H9 (cell line): ENCODE results near the gene LHX1. TPM values are rescaled to one million over a fixed set of nuclear protein-coding genes. Genes with fewer than 3 reads are reported as not detected.

Source experiments
- DNase-seq: peaks from one replicate; pipeline ENCODE4 v3.0.0-alpha.2; 2017
- H2AFZ ChIP-seq: one replicate; pipeline ENCODE4 v1.6.1; 2013; ENCODE audit warnings: mild to moderate bottlenecking, low read length, control low read depth, moderate library complexity
- H2AK5ac ChIP-seq: 2 replicates; pipeline ENCODE4 v1.6.1; 2013; ENCODE audit warnings: low read length, control low read depth, mixed read lengths; ENCODE audit not compliant: insufficient read length
- H2BK120ac ChIP-seq: one replicate; pipeline ENCODE4 v1.6.1; 2013; ENCODE audit warnings: low read depth, mild to moderate bottlenecking, low read length, control low read depth, inconsistent platforms; ENCODE audit not compliant: poor library complexity, severe bottlenecking
- H2BK12ac ChIP-seq: 2 replicates; pipeline ENCODE4 v1.6.1; 2013; ENCODE audit warnings: low read length, control low read depth, mixed read lengths, low read depth; ENCODE audit not compliant: insufficient read length
- H2BK15ac ChIP-seq: 2 replicates; pipeline ENCODE4 v1.6.1; 2013; ENCODE audit warnings: low read depth, low read length, control low read depth
- H2BK20ac ChIP-seq: one replicate; pipeline ENCODE4 v1.6.1; 2013; ENCODE audit warnings: low read depth, mild to moderate bottlenecking, low read length, control low read depth, inconsistent platforms; ENCODE audit not compliant: poor library complexity, severe bottlenecking
- H2BK5ac ChIP-seq: 2 replicates; pipeline ENCODE4 v1.6.1; 2013; ENCODE audit warnings: low read length, control low read depth, mixed read lengths; ENCODE audit not compliant: insufficient read length
- H3K14ac ChIP-seq: 2 replicates; pipeline ENCODE4 v1.6.1; 2013; ENCODE audit warnings: low read length, control low read depth; ENCODE audit not compliant: insufficient read depth
- H3K18ac ChIP-seq: 2 replicates; pipeline ENCODE4 v1.6.1; 2013; ENCODE audit warnings: low read depth, mild to moderate bottlenecking, mixed read lengths, low read length, control low read depth; ENCODE audit not compliant: insufficient read length
- H3K23ac ChIP-seq: 2 replicates; pipeline ENCODE4 v1.6.1; 2013; ENCODE audit warnings: low read length, control low read depth, mixed read lengths, low read depth; ENCODE audit not compliant: insufficient read length
- H3K23me2 ChIP-seq: 2 replicates; pipeline ENCODE4 v1.6.1; 2013; ENCODE audit warnings: low read depth, mild to moderate bottlenecking, mixed read lengths, low read length, control low read depth; ENCODE audit not compliant: insufficient read length, poor library complexity, severe bottlenecking
- H3K27ac ChIP-seq: 2 replicates; pipeline ENCODE4 v1.5.1; 2013; ENCODE audit warnings: low read length, control low read depth, mixed read lengths, low read depth; ENCODE audit not compliant: insufficient read length
- H3K27me3 ChIP-seq: 2 replicates; pipeline ENCODE4 v1.6.1; 2013; ENCODE audit warnings: low read length, control low read depth, inconsistent platforms; ENCODE audit not compliant: insufficient read depth
- H3K4ac ChIP-seq: 2 replicates; pipeline ENCODE4 v1.6.1; 2013; ENCODE audit warnings: low read depth, mild to moderate bottlenecking, control low read depth, inconsistent platforms, low read length, moderate library complexity
- H3K4me1 ChIP-seq: 2 replicates; pipeline ENCODE4 v1.6.1; 2013; ENCODE audit warnings: low read length, control low read depth, inconsistent platforms; ENCODE audit not compliant: insufficient read depth
- H3K4me2 ChIP-seq: 2 replicates; pipeline ENCODE4 v1.6.1; 2013; ENCODE audit warnings: low read length, control low read depth, mixed read lengths; ENCODE audit not compliant: insufficient read length, insufficient read depth
- H3K56ac ChIP-seq: 2 replicates; pipeline ENCODE4 v1.6.1; 2013; ENCODE audit warnings: low read depth, mild to moderate bottlenecking, mixed read lengths, low read length, control low read depth; ENCODE audit not compliant: insufficient read length
- H3K79me1 ChIP-seq: 2 replicates; pipeline ENCODE4 v1.6.1; 2013; ENCODE audit warnings: low read depth, mild to moderate bottlenecking, moderate library complexity, low read length, control low read depth, inconsistent platforms; ENCODE audit not compliant: insufficient read depth, poor library complexity, severe bottlenecking
- H3K79me2 ChIP-seq: 2 replicates; pipeline ENCODE4 v1.6.1; 2013; ENCODE audit warnings: low read length, control low read depth, inconsistent platforms; ENCODE audit not compliant: insufficient read depth
- H3K9ac ChIP-seq: 2 replicates; pipeline ENCODE4 v1.6.1; 2013; ENCODE audit warnings: low read length, control low read depth, mixed read lengths; ENCODE audit not compliant: insufficient read length; ENCODE audit errors: extremely low read depth
- H3K9me3 ChIP-seq: one replicate; pipeline ENCODE4 v1.6.1; 2013; ENCODE audit warnings: low read depth, low read length, inconsistent platforms; ENCODE audit not compliant: control insufficient read depth
- H3T11ph ChIP-seq: one replicate; pipeline ENCODE4 v1.6.1; 2013; ENCODE audit warnings: mild to moderate bottlenecking, low read length, control low read depth, inconsistent platforms
- H4K20me1 ChIP-seq: one replicate; pipeline ENCODE4 v1.6.1; 2013; ENCODE audit not compliant: control insufficient read depth, insufficient read length, insufficient read depth
- H4K5ac ChIP-seq: 2 replicates; pipeline ENCODE4 v1.6.1; 2013; ENCODE audit warnings: low read depth, mild to moderate bottlenecking, mixed read lengths, low read length, control low read depth; ENCODE audit not compliant: insufficient read length
- H4K8ac ChIP-seq: replicated peaks from 2 replicates; pipeline ENCODE4 v1.6.1; 2013; ENCODE audit warnings: low read length, control low read depth, mixed read lengths, low read depth; ENCODE audit not compliant: insufficient read length
- H4K91ac ChIP-seq: 2 replicates; pipeline ENCODE4 v1.6.1; 2013; ENCODE audit warnings: low read depth, mild to moderate bottlenecking, moderate library complexity, mixed read lengths, low read length, control low read depth; ENCODE audit not compliant: insufficient read length
- H3K27ac Mint-ChIP-seq, 3 experiments: 2 replicates in 2 of 3; 3 replicates in 1 of 3; pipeline ENCODE4 v1.8.0; 2020 to 2021; ENCODE audit warnings: mixed read lengths in 3 of 3, mild to moderate bottlenecking in 1 of 3, moderate library complexity in 1 of 3
- H3K27me3 Mint-ChIP-seq: 2 replicates; pipeline ENCODE4 v1.8.0; 2021; ENCODE audit warnings: low read depth, mild to moderate bottlenecking, moderate library complexity, mixed read lengths
- H3K36me3 Mint-ChIP-seq, 3 experiments: 2 replicates in 2 of 3; 3 replicates in 1 of 3; pipeline ENCODE4 v1.8.0; 2020 to 2021; ENCODE audit warnings: low read depth in 3 of 3, mixed read lengths in 3 of 3; ENCODE audit not compliant: insufficient read depth in 1 of 3
- H3K4me1 Mint-ChIP-seq, 2 experiments: 2 replicates each; pipeline ENCODE4 v1.8.0; 2020; ENCODE audit warnings: mixed read lengths in 2 of 2
- H3K4me3 Mint-ChIP-seq, 2 experiments: 2 replicates in 1 of 2; 3 replicates in 1 of 2; pipeline ENCODE4 v1.8.0; 2020 to 2021; ENCODE audit warnings: mild to moderate bottlenecking in 2 of 2, mixed read lengths in 2 of 2, moderate library complexity in 1 of 2
- H3K9me3 Mint-ChIP-seq, 2 experiments: 2 replicates in 1 of 2; 3 replicates in 1 of 2; pipeline ENCODE4 v1.8.0; 2020; ENCODE audit warnings: mild to moderate bottlenecking in 2 of 2, mixed read lengths in 2 of 2, moderate library complexity in 1 of 2
- WGBS: extraction: QIAGEN DNeasy Blood & Tissue Kit; methylation state at CpG from one replicate; pipeline ENCODE4 v1.1.7; 2013; ENCODE audit warnings: missing lambda C conversion rate, low lambda C conversion rate, mixed read lengths; ENCODE audit not compliant: insufficient read length; ENCODE audit errors: extremely low coverage; 5-methylcytosine and 5-hydroxymethylcytosine counted together
- total RNA-seq: library from RNA; stranded (reverse); gene quantifications from 2 replicates; pipeline ENCODE4 v1.2.1, GENCODE V29; 2021
- TF ChIP-seq, protein P1 (sequence below): fragments of 200-600 bp; sonication (generic); conservative IDR thresholded peaks from 3 replicates; pipeline ENCODE4 v1.8.0; 2021; ENCODE audit warnings: antibody characterized with exemption, mild to moderate bottlenecking

LHX1 gene
- total RNA-seq, 1 experiment from 2014 or later, result 0.22 TPM

DNA sequence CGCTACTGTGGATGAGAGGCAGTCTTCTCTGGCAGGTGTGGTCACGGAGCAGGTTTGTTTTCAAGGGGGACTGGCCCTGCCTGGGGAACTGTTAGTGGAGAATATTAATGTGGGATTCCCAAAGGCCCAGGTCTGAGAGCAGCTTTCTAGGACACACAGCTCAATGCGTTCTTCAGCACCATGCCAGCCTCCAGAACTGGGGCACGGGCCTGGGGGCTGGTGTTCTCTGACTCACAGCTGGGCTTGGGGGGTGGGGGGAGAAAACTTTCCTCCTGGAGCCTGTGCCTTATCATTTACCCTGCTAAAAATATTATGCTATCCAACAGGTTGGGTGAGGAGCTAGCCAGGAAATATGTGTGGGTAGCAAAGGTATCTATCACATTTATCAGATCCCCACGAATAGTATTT lies 13.5 kb upstream of the LHX1 start:
- Mint-ChIP-seq H3K27ac (no peak overlapping the region), H3K4me3 (no peak overlapping the region), H3K27me3 (peaks cover 61% of the 10 kb centered on the region), H3K36me3 (no peaks in the 10 kb centered on the region), H3K9me3 (peaks cover 0 to 3% of the 10 kb centered on the region in 2 experiments; a peak in 1 of 5 replicates), H3K4me1 (peaks cover 50 to 68% of the 10 kb centered on the region in 2 experiments)
- Histone ChIP-seq H3K4me1 (peaks cover 8% of the 10 kb centered on the region; the same call in 1 of the 2 replicates), H3K23ac (no peak overlapping the region), H2AK5ac (no peak overlapping the region), H3K56ac (no peak overlapping the region), H2AFZ (no peak overlapping the region), H3K27me3 (no peaks in the 10 kb centered on the region; the same call in 1 of the 2 replicates), H2BK5ac (no peak overlapping the region), H3K4me2 (no peak overlapping the region), H3K27ac (no peak overlapping the region), H2BK120ac (no peak overlapping the region), H3K18ac (no peak overlapping the region), H3K9ac (no peak overlapping the region), H3K79me1 (no peaks in the 10 kb centered on the region), H3T11ph (no peak overlapping the region), H2BK15ac (no peak overlapping the region), H4K20me1 (no peaks in the 10 kb centered on the region), H4K8ac (no peak overlapping the region), H3K9me3 (no peaks in the 10 kb centered on the region), H3K23me2 (no peaks in the 10 kb centered on the region), H2BK12ac (no peak overlapping the region), H3K79me2 (no peaks in the 10 kb centered on the region), H4K91ac (no peak overlapping the region), H3K4ac (no peak overlapping the region), H3K14ac (no peak overlapping the region), H2BK20ac (no peak overlapping the region), H4K5ac (no peak overlapping the region)
- no peak for DNase-seq
- WGBS, result no CpG with 5 or more reads among the region's 5 CpGs
- TF ChIP-seq, protein P1, sequence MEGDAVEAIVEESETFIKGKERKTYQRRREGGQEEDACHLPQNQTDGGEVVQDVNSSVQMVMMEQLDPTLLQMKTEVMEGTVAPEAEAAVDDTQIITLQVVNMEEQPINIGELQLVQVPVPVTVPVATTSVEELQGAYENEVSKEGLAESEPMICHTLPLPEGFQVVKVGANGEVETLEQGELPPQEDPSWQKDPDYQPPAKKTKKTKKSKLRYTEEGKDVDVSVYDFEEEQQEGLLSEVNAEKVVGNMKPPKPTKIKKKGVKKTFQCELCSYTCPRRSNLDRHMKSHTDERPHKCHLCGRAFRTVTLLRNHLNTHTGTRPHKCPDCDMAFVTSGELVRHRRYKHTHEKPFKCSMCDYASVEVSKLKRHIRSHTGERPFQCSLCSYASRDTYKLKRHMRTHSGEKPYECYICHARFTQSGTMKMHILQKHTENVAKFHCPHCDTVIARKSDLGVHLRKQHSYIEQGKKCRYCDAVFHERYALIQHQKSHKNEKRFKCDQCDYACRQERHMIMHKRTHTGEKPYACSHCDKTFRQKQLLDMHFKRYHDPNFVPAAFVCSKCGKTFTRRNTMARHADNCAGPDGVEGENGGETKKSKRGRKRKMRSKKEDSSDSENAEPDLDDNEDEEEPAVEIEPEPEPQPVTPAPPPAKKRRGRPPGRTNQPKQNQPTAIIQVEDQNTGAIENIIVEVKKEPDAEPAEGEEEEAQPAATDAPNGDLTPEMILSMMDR, result no peak
